SK-N-SH treated with all-trans-retinoic acid at 6 μM for 48 hours (cell line): ENCODE data around the gene CCDC187.

ENCODE experiments used
- ARNTL ChIP-seq: fragments of 450-650 bp; formaldehyde crosslinking; IDR thresholded peaks from 2 replicates; pipeline ENCODE4 v1.5.0; 2020; ENCODE audit warnings: low read depth, mild to moderate bottlenecking, moderate library complexity, borderline replicate concordance
- CSRNP3 ChIP-seq: fragments of 250-450 bp; sonication (Bioruptor Pico); IDR thresholded peaks from 2 replicates; pipeline ENCODE4 v1.5.1; 2021; ENCODE audit warnings: mild to moderate bottlenecking, moderate library complexity
- ESRRG ChIP-seq: fragments of 250-450 bp; sonication (Bioruptor Pico); IDR thresholded peaks from 2 replicates; pipeline ENCODE4 v1.6.1; 2021; ENCODE audit warnings: mild to moderate bottlenecking
- ISL1 ChIP-seq: fragments of 250-450 bp; sonication (Bioruptor Pico); IDR thresholded peaks from 2 replicates; pipeline ENCODE4 v2.1.2; 2022; ENCODE audit warnings: mild to moderate bottlenecking, moderate library complexity
- PATZ1 ChIP-seq: fragments of 250-450 bp; sonication (Bioruptor Pico); IDR thresholded peaks from 2 replicates; pipeline ENCODE4 v1.8.0; 2020; ENCODE audit warnings: mild to moderate bottlenecking, moderate library complexity, borderline replicate concordance
- POU6F1 ChIP-seq: fragments of 250-450 bp; sonication (Bioruptor Pico); IDR thresholded peaks from 2 replicates; pipeline ENCODE4 v1.8.0; 2021; ENCODE audit warnings: low read depth, mild to moderate bottlenecking, moderate library complexity, borderline replicate concordance
- SNAI2 ChIP-seq: fragments of 250-450 bp; sonication (Bioruptor Pico); IDR thresholded peaks from 2 replicates; pipeline ENCODE4 v1.5.0; 2020; ENCODE audit warnings: mild to moderate bottlenecking, moderate library complexity
- ZFP3 ChIP-seq: fragments of 250-450 bp; sonication (Bioruptor Pico); IDR thresholded peaks from 2 replicates; pipeline ENCODE4 v1.5.0; 2020; ENCODE audit warnings: mild to moderate bottlenecking, moderate library complexity
- ZFP30 ChIP-seq: fragments of 450-650 bp; formaldehyde crosslinking; IDR thresholded peaks from 2 replicates; pipeline ENCODE4 v1.5.0; 2022; ENCODE audit warnings: mild to moderate bottlenecking, moderate library complexity
- ZNF70 ChIP-seq: fragments of 450-650 bp; formaldehyde crosslinking; IDR thresholded peaks from 2 replicates; pipeline ENCODE4 v1.5.0; 2020; ENCODE audit warnings: mild to moderate bottlenecking, moderate library complexity

- no peak for TF ChIP-seq ZFP3 (CRISPR knock-in tag)
- no peak for TF ChIP-seq POU6F1 (CRISPR knock-in tag)
- TF ChIP-seq PATZ1 (CRISPR knock-in tag), result no peak
- TF ChIP-seq ZNF70 (CRISPR knock-in tag), result no peak
- TF ChIP-seq ARNTL (CRISPR knock-in tag), result no peak
- TF ChIP-seq ZFP30 (CRISPR knock-in tag), result no peak
- TF ChIP-seq ESRRG (CRISPR knock-in tag), result no peak
- no peak for TF ChIP-seq CSRNP3 (CRISPR knock-in tag)
- no peak for TF ChIP-seq ISL1 (CRISPR knock-in tag)
- no peak for TF ChIP-seq SNAI2 (CRISPR knock-in tag)
These were observed 24.2 kb upstream of the CCDC187 start for GRCh38 chr9:136328011-136328621.
